ENCODE results near the gene OR8B4.
"Not testable (repeated sequence)": the region's sequence is repeated elsewhere in the genome, so short reads cannot be mapped to it uniquely, and the experiment has no call there.

The OR8B4 gene

GRCh38 chr11:124396847-124397246 is 27.8 kb downstream of the OR8B4 start:
- not testable (repeated sequence) for ATAC-seq

- TF ChIP-seq ESRRG (CRISPR knock-in tag; IDR thresholded peaks at IDR 0.05): no peak
- no peak for TF ChIP-seq ZFP30 (CRISPR knock-in tag; IDR thresholded peaks at IDR 0.05)
- no peak for TF ChIP-seq CSDC2 (CRISPR knock-in tag; IDR thresholded peaks at IDR 0.05)
- TF ChIP-seq ZFP3 (CRISPR knock-in tag; IDR thresholded peaks at IDR 0.05): no peak
- TF ChIP-seq GLIS3 (CRISPR knock-in tag; IDR thresholded peaks at IDR 0.05): no peak
- TF ChIP-seq ARNTL (CRISPR knock-in tag; IDR thresholded peaks at IDR 0.05; ENCODE audit: borderline replicate concordance, low read depth): no peak
- TF ChIP-seq OSR1 (CRISPR knock-in tag; IDR thresholded peaks at IDR 0.05): no peak
- TF ChIP-seq SNAI2 (CRISPR knock-in tag; IDR thresholded peaks at IDR 0.05): no peak
- no peak for TF ChIP-seq PPARA (CRISPR knock-in tag; IDR thresholded peaks at IDR 0.05; ENCODE audit: borderline replicate concordance)
- TF ChIP-seq PATZ1 (CRISPR knock-in tag; IDR thresholded peaks at IDR 0.05; ENCODE audit: borderline replicate concordance): no peak
- TF ChIP-seq ZC3H10 (CRISPR knock-in tag; IDR thresholded peaks at IDR 0.05): no peak
- TF ChIP-seq POU6F1 (CRISPR knock-in tag; IDR thresholded peaks at IDR 0.05; ENCODE audit: borderline replicate concordance, low read depth): no peak
- no peak for TF ChIP-seq ZNF8 (CRISPR knock-in tag; IDR thresholded peaks at IDR 0.05)
- TF ChIP-seq BACH2 (CRISPR knock-in tag; IDR thresholded peaks at IDR 0.05; ENCODE audit: borderline replicate concordance): no peak
- no peak for TF ChIP-seq CREB5 (CRISPR knock-in tag; IDR thresholded peaks at IDR 0.05; ENCODE audit: low read depth)
- no peak for TF ChIP-seq ZNF70 (CRISPR knock-in tag; IDR thresholded peaks at IDR 0.05)
- no peak for TF ChIP-seq RARB (CRISPR knock-in tag; IDR thresholded peaks at IDR 0.05)
- ATAC-seq: no peak
Measured at GRCh38 chr11:124394408-124394807, 30.3 kb downstream of the OR8B4 start.

- TF ChIP-seq ZC3H10 (CRISPR knock-in tag; IDR thresholded peaks at IDR 0.05): no peak
- no peak for TF ChIP-seq TOX (CRISPR knock-in tag; IDR thresholded peaks at IDR 0.05; ENCODE audit: borderline replicate concordance)
- no peak for TF ChIP-seq ZFP30 (CRISPR knock-in tag; IDR thresholded peaks at IDR 0.05)
- no peak for TF ChIP-seq TSHZ2 (CRISPR knock-in tag; IDR thresholded peaks at IDR 0.05)
- no peak for TF ChIP-seq ISL1 (CRISPR knock-in tag; IDR thresholded peaks at IDR 0.05)
- no peak for TF ChIP-seq PATZ1 (CRISPR knock-in tag; IDR thresholded peaks at IDR 0.05; ENCODE audit: borderline replicate concordance)
- no peak for TF ChIP-seq ZNF565 (CRISPR knock-in tag; conservative IDR thresholded peaks at IDR 0.05; ENCODE audit: low read depth)
- TF ChIP-seq ARNTL (CRISPR knock-in tag; IDR thresholded peaks at IDR 0.05; ENCODE audit: borderline replicate concordance, low read depth): no peak
- no peak for TF ChIP-seq CREB5 (CRISPR knock-in tag; IDR thresholded peaks at IDR 0.05; ENCODE audit: low read depth)
- no peak for TF ChIP-seq POU6F1 (CRISPR knock-in tag; IDR thresholded peaks at IDR 0.05; ENCODE audit: borderline replicate concordance, low read depth)
- TF ChIP-seq SNAI2 (CRISPR knock-in tag; IDR thresholded peaks at IDR 0.05): no peak
- TF ChIP-seq ZNF8 (CRISPR knock-in tag; IDR thresholded peaks at IDR 0.05): no peak
- no peak for TF ChIP-seq ZNF70 (CRISPR knock-in tag; IDR thresholded peaks at IDR 0.05)
- no peak for TF ChIP-seq TCF4 (CRISPR knock-in tag; IDR thresholded peaks at IDR 0.05; ENCODE audit: borderline replicate concordance)
- TF ChIP-seq RARB (CRISPR knock-in tag; IDR thresholded peaks at IDR 0.05): no peak
- TF ChIP-seq CSRNP3 (CRISPR knock-in tag; IDR thresholded peaks at IDR 0.05): no peak
- no peak for TF ChIP-seq GLIS3 (CRISPR knock-in tag; IDR thresholded peaks at IDR 0.05)
- no peak for ATAC-seq
Measured at GRCh38 chr11:124384399-124384798, 40.3 kb downstream of the OR8B4 start, which contains the start of gene OR8B2. TSS of gene OR8B2 (minus strand) at chr11:124384499. CDS start at chr11:124383343, 1,156 bp downstream.

GRCh38 chr11:124382857-124383256 is 41.8 kb downstream of the OR8B4 start:
- ATAC-seq: not testable (repeated sequence)

Measured in SK-N-SH treated with all-trans-retinoic acid at 6 μM for 48 hours (cell line).